Astrocyte (in vitro differentiated cells and primary cell): ENCODE results near the gene POSTN.

Experiments used
- CTCF ChIP-seq: IDR thresholded peaks from 2 replicates; pipeline ENCODE4 v1.5.1; 2011; ENCODE audit warnings: low read depth, mild to moderate bottlenecking, inconsistent platforms, low read length, moderate library complexity; ENCODE audit not compliant: insufficient read depth
- EZH2 ChIP-seq: IDR thresholded peaks from 2 replicates; pipeline ENCODE4 v1.6.1; 2012; ENCODE audit warnings: mild to moderate bottlenecking, low read length, inconsistent platforms; ENCODE audit not compliant: insufficient read depth

GRCh38 chr13:37646531-37646930 lies 48.0 kb upstream of the POSTN start:
- TF ChIP-seq CTCF (no peak), EZH2 (no peak)
